ENCODE results near the gene KIF2C. TPM values are rescaled to one million over a fixed set of nuclear protein-coding genes. Genes with fewer than 3 reads are reported as not detected.

KIF2C gene
- total and polyA plus RNA-seq, 9 of the 15 experiments (the other 6 are each of a cell fraction or from before 2014, with no cell fraction given), result 84.9 to 226 (median 169) TPM

DNA sequence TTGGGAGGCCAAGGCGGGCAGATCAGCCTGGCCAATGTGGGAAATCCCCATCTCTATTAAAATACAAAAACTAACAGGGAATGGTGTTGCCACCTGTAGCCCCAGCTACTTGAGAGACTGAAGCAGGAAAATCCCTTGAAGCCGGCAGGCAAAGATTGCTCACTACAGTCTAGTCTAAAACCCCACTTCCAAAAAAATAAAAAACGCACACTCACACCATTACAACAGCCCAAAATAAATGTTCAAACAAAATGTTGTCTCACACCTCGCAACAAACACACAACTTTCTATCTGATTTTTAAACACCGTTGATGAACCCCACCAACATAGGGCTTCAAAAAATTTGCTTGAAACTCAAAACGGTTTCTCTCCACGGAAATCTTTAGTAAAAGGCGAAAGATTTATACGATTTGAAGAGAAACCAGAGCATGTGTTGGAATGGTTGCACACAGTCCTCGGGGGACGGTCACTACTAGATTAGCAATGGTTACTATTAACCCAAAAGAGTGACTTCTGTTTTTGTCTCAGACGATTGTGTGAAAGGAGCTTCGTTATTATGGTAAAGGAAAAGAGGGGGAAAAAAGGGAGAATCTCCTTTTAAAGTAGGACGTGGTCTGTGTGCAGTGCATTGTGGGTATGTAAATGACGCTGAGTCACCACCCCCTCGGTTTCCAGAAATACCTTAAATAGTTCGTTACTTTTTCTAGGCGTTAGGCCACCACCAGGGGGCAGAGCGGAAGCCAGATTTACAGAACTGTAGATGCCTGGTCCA, 8.7 kb upstream of the KIF2C start, which contains the start of gene RNU5D-1 (continued):
- TF ChIP-seq, protein P1, sequence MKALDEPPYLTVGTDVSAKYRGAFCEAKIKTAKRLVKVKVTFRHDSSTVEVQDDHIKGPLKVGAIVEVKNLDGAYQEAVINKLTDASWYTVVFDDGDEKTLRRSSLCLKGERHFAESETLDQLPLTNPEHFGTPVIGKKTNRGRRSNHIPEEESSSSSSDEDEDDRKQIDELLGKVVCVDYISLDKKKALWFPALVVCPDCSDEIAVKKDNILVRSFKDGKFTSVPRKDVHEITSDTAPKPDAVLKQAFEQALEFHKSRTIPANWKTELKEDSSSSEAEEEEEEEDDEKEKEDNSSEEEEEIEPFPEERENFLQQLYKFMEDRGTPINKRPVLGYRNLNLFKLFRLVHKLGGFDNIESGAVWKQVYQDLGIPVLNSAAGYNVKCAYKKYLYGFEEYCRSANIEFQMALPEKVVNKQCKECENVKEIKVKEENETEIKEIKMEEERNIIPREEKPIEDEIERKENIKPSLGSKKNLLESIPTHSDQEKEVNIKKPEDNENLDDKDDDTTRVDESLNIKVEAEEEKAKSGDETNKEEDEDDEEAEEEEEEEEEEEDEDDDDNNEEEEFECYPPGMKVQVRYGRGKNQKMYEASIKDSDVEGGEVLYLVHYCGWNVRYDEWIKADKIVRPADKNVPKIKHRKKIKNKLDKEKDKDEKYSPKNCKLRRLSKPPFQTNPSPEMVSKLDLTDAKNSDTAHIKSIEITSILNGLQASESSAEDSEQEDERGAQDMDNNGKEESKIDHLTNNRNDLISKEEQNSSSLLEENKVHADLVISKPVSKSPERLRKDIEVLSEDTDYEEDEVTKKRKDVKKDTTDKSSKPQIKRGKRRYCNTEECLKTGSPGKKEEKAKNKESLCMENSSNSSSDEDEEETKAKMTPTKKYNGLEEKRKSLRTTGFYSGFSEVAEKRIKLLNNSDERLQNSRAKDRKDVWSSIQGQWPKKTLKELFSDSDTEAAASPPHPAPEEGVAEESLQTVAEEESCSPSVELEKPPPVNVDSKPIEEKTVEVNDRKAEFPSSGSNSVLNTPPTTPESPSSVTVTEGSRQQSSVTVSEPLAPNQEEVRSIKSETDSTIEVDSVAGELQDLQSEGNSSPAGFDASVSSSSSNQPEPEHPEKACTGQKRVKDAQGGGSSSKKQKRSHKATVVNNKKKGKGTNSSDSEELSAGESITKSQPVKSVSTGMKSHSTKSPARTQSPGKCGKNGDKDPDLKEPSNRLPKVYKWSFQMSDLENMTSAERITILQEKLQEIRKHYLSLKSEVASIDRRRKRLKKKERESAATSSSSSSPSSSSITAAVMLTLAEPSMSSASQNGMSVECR (CRISPR knock-in tag; IDR thresholded peaks at IDR 0.05), result no peak
- peak; percentile 64 for TF ChIP-seq ZNF24 (IDR thresholded peaks at IDR 0.05)
- peak; percentile 92 for TF ChIP-seq EP400 (IDR thresholded peaks at IDR 0.05)
- peak; percentile 24 for TF ChIP-seq CBFA2T2 (conservative IDR thresholded peaks at IDR 0.05)
- peak; percentile 97 for TF ChIP-seq MED1 (CRISPR knock-in tag; IDR thresholded peaks at IDR 0.05; ENCODE audit: borderline replicate concordance)
- TF ChIP-seq JUND (IDR thresholded peaks at IDR 0.05; ENCODE audit: borderline replicate concordance, low read depth, low read length), result peak; percentile 96
- TF ChIP-seq JUND (tag; IDR thresholded peaks at IDR 0.05; ENCODE audit: borderline replicate concordance, low read depth, low read length), result peak; percentile 96
- TF ChIP-seq SRSF1 (IDR thresholded peaks at IDR 0.05; ENCODE audit: low read depth, low read length), result no peak
- TF ChIP-seq, protein P2, sequence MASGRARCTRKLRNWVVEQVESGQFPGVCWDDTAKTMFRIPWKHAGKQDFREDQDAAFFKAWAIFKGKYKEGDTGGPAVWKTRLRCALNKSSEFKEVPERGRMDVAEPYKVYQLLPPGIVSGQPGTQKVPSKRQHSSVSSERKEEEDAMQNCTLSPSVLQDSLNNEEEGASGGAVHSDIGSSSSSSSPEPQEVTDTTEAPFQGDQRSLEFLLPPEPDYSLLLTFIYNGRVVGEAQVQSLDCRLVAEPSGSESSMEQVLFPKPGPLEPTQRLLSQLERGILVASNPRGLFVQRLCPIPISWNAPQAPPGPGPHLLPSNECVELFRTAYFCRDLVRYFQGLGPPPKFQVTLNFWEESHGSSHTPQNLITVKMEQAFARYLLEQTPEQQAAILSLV (tag; IDR thresholded peaks at IDR 0.05), result peak; percentile 57
- TF ChIP-seq SRSF3 (IDR thresholded peaks at IDR 0.05; ENCODE audit: insufficient read depth, low read length), result no peak
- peak; percentile 88; the same call in 1 of the 2 replicates for TF ChIP-seq ZNF431 (CRISPR knock-in tag; IDR thresholded peaks at IDR 0.05)
- TF ChIP-seq BHLHE40 (IDR thresholded peaks at IDR 0.05; ENCODE audit: low read length), result peak; percentile 4; the same call in 1 of the 2 replicates
- peak; percentile 85; the same call in 1 of the 2 replicates for TF ChIP-seq ZNF75A (CRISPR knock-in tag; IDR thresholded peaks at IDR 0.05)
- TF ChIP-seq PRPF4 (IDR thresholded peaks at IDR 0.05; ENCODE audit: insufficient read depth, low read depth, low read length, poor library complexity, severe bottlenecking), result no peak
- peak; percentile 5; the same call in 1 of the 2 replicates for TF ChIP-seq BMI1 (IDR thresholded peaks at IDR 0.05; ENCODE audit: low read length)
- TF ChIP-seq NR2C1 (IDR thresholded peaks at IDR 0.05), result peak; percentile 60
- TF ChIP-seq NR2C1 (tag; IDR thresholded peaks at IDR 0.05), result peak; percentile 68; the same call in 1 of the 2 replicates
- peak; percentile 86 for TF ChIP-seq NEUROD1 (IDR thresholded peaks at IDR 0.05; ENCODE audit: borderline replicate concordance, low read depth, low read length, partially characterized antibody)
- no peak for TF ChIP-seq FOXA1 (IDR thresholded peaks at IDR 0.05; ENCODE audit: borderline replicate concordance)
- TF ChIP-seq, protein P3, sequence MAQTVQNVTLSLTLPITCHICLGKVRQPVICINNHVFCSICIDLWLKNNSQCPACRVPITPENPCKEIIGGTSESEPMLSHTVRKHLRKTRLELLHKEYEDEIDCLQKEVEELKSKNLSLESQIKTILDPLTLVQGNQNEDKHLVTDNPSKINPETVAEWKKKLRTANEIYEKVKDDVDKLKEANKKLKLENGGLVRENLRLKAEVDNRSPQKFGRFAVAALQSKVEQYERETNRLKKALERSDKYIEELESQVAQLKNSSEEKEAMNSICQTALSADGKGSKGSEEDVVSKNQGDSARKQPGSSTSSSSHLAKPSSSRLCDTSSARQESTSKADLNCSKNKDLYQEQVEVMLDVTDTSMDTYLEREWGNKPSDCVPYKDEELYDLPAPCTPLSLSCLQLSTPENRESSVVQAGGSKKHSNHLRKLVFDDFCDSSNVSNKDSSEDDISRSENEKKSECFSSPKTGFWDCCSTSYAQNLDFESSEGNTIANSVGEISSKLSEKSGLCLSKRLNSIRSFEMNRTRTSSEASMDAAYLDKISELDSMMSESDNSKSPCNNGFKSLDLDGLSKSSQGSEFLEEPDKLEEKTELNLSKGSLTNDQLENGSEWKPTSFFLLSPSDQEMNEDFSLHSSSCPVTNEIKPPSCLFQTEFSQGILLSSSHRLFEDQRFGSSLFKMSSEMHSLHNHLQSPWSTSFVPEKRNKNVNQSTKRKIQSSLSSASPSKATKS (CRISPR knock-in tag; IDR thresholded peaks at IDR 0.05), result peak; percentile 94
- TF ChIP-seq ZNF707 (CRISPR knock-in tag; conservative IDR thresholded peaks at IDR 0.05), result no peak
- no peak for TF ChIP-seq TAF15 (IDR thresholded peaks at IDR 0.05; ENCODE audit: low read depth, low read length)

All from K562 (cell line).